ENCODE measurements around the gene SKP2. TPM values are rescaled to one million over a fixed set of nuclear protein-coding genes. Genes with fewer than 3 reads are reported as not detected.

Gene SKP2
- total RNA-seq, 2 donors from 2014 or later = 7.3 to 8.6 TPM

DNA sequence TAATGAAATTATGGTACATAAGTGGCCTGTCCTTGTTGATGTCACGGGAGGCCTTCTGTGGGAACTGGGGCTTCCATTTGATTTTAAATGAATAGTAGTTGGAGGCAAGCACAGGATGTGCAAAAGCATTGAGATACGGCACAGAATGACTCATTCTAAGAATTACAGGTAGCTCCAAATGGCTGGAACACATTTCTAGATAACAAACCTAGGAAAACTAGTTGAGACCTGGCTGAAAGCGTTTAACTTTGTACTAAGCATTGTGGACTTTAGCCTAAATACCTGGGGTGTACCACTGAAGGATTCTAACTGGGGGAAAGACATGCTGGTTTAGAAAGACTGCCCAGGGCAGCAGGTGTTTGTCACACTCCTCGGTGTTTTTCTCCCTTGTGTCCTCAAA lies 9.4 kb downstream of the SKP2 start:
- H3K36me3 ChIP-seq (replicated peaks in 1 of 2; ENCODE audit: insufficient read depth in 1 of 2, low read depth in 2 of 2) = peaks cover 0 to 4% of the 10 kb centered on the region in 2 donors
- no peak overlapping the region for H3K4me3 ChIP-seq
- intact Hi-C loops (cut with DNase I) = no loop called here
- H3K9me3 ChIP-seq = no peaks in the 10 kb centered on the region
- TF ChIP-seq POLR2A (IDR thresholded peaks at IDR 0.05) = no peak
- TF ChIP-seq, protein P1, sequence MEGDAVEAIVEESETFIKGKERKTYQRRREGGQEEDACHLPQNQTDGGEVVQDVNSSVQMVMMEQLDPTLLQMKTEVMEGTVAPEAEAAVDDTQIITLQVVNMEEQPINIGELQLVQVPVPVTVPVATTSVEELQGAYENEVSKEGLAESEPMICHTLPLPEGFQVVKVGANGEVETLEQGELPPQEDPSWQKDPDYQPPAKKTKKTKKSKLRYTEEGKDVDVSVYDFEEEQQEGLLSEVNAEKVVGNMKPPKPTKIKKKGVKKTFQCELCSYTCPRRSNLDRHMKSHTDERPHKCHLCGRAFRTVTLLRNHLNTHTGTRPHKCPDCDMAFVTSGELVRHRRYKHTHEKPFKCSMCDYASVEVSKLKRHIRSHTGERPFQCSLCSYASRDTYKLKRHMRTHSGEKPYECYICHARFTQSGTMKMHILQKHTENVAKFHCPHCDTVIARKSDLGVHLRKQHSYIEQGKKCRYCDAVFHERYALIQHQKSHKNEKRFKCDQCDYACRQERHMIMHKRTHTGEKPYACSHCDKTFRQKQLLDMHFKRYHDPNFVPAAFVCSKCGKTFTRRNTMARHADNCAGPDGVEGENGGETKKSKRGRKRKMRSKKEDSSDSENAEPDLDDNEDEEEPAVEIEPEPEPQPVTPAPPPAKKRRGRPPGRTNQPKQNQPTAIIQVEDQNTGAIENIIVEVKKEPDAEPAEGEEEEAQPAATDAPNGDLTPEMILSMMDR (IDR thresholded peaks at IDR 0.05) = no peak
- DNase-seq (no peak), ATAC-seq (no peak)
- no peaks in the 10 kb centered on the region for H3K27me3 ChIP-seq
- peak overlapping the region in 1 of 4 donors; percentile 23 for H3K27ac ChIP-seq
- WGBS, 2 donors = 90 to 93% methylated on average over 4 of the region's 4 CpGs
- H3K4me1 ChIP-seq = no peaks in the 10 kb centered on the region

DNA sequence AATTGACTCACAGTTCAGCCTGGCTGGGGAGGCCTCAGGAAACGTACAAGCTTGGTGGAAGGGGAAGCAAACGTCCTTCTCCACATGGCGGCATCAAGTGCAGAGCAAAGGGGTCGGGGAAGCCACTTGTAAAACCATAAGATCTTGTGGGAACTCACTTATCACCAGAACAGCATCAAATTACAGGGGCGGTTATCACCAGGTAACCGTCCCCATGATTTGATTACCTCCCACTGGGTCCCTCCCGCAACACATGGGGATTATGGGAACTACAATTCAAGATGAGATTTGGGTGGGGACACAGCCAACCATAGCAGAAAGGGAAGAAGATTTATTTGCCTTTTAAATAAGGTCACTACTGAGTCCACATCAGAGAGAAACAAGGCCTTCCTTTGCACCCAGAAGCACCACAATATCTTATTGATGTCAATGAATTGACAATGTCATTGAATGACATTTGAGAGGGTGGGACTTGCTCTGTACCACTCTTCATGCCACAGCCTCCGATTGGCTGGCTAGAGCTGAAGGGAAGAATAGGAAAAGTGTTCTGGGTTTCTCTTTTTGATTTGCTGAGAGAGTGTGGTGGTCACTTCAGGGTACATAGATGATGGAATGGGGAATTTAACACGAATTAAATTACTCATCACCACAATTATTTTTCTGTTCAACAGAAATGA lies 11.0 kb downstream of the SKP2 start:
- Histone ChIP-seq H3K27ac (no peak overlapping the region), H3K36me3 (replicated peaks in 1 of 2; ENCODE audit: insufficient read depth in 1 of 2, low read depth in 2 of 2) (peaks cover 0 to 6% of the 10 kb centered on the region in 2 donors), H3K4me3 (no peak overlapping the region), H3K4me1 (no peaks in the 10 kb centered on the region), H3K27me3 (no peaks in the 10 kb centered on the region), H3K9me3 (no peaks in the 10 kb centered on the region)
- DNase-seq (no peak), ATAC-seq (no peak)
- 88 to 90% methylated on average over 9 of the region's 9 CpGs for WGBS, 2 donors
- no peak for TF ChIP-seq POLR2A (IDR thresholded peaks at IDR 0.05)
- TF ChIP-seq, protein P1 (IDR thresholded peaks at IDR 0.05) = no peak
- intact Hi-C loops (cut with DNase I) = no loop called here

DNA sequence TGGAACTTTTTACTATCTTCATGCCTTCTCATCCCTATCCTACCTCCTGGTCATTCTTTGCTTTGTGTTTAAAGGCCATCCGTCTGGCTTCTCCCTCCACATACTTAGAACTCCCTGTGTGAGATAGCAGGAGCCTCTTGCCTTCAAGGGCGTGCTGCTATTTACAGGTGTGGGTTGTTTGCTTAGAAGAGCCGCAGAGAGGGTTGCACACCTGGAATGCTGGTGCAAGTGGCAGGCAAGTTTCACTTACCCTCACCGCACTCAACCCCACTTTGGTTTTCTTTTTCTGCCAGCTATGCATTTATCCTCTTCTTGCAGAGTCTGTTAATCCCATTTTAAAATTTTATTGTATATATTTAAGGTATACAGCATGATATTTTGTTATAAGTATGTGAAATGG lies 12.6 kb downstream of the SKP2 start:
- Histone ChIP-seq H3K27ac (no peak overlapping the region), H3K9me3 (no peaks in the 10 kb centered on the region), H3K4me1 (no peaks in the 10 kb centered on the region), H3K27me3 (no peaks in the 10 kb centered on the region), H3K4me3 (no peak overlapping the region), H3K36me3 (replicated peaks in 1 of 2; ENCODE audit: insufficient read depth in 1 of 2, low read depth in 2 of 2) (peaks cover 0 to 6% of the 10 kb centered on the region in 2 donors)
- intact Hi-C loops (cut with DNase I) = no loop called here
- 84 to 95% methylated on average over 4 of the region's 4 CpGs for WGBS, 2 donors
- ATAC-seq = no peak
- TF ChIP-seq, protein P1 (IDR thresholded peaks at IDR 0.05) = no peak
- TF ChIP-seq POLR2A (IDR thresholded peaks at IDR 0.05) = no peak
- no peak for DNase-seq

DNA sequence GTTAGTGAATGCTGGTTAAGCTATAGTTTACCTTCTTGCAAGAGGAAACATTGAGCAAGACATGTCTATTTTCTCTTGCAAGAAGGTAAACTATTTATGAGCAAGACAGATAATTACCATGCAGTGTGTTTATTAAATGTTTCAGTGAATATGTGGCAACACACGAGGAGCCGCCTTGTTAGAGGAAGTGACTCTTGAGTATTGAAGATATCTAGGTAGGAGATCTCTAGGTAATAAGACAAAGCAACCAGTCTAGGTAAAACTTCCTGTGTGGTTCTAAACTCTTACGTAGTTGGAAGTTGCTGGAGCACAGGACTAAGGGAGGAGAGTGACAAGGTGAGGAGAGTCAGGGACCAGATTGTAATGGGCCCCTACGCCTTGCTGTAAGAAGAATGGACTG lies 16.8 kb downstream of the SKP2 start:
- H3K27me3 ChIP-seq = no peaks in the 10 kb centered on the region
- H3K9me3 ChIP-seq = no peaks in the 10 kb centered on the region
- WGBS, 2 donors = 78 to 95% methylated on average over 4 of the region's 4 CpGs
- DNase-seq (no peak), ATAC-seq (no peak)
- intact Hi-C loops (cut with DNase I) = no loop called here
- H3K4me3 ChIP-seq = no peak overlapping the region
- no peak overlapping the region for H3K27ac ChIP-seq
- H3K36me3 ChIP-seq (replicated peaks in 1 of 2; ENCODE audit: insufficient read depth in 1 of 2, low read depth in 2 of 2) = peaks cover 0 to 9% of the 10 kb centered on the region in 2 donors
- no peaks in the 10 kb centered on the region for H3K4me1 ChIP-seq
- no peak for TF ChIP-seq POLR2A (IDR thresholded peaks at IDR 0.05)
- TF ChIP-seq, protein P1 (IDR thresholded peaks at IDR 0.05) = no peak

DNA sequence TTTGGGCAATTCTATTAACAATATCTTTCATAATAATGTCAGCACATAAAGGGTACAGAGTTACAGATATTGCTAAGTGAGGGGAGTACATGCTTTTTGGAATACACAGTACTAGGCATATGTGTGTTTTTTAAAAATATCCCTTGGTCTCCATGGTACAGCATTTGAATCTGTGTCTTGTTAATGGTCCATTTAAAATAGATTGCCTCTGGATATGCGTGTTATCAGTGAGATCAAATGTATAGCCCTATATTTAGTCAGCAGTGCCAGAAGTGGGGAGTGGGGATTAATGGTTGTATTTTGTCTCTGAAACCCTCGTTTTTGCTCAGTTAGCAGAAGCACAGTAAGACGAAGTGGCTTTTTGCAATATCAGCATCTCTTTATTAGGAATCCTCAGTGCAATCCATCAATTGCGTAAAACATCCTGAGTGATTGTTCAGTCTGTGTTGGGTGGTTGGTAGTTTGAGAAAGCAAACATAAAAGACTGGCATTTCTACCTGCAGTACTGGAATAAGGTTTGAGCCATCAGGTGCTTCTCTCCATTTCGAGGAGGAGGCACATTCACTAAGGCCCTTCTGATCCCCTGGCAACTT lies 19.0 kb downstream of the SKP2 start:
- H3K36me3 ChIP-seq (replicated peaks in 1 of 2; ENCODE audit: insufficient read depth in 1 of 2, low read depth in 2 of 2) = peaks cover 0 to 7% of the 10 kb centered on the region in 2 donors

More for the DNA sequence above, 19.0 kb downstream of the SKP2 start:
- H3K4me3 ChIP-seq = no peak overlapping the region
- no peak overlapping the region for H3K27ac ChIP-seq
- DNase-seq (no peak), ATAC-seq (no peak)
- H3K9me3 ChIP-seq = no peaks in the 10 kb centered on the region
- TF ChIP-seq, protein P1 (IDR thresholded peaks at IDR 0.05) = no peak
- no peak for TF ChIP-seq POLR2A (IDR thresholded peaks at IDR 0.05)
- intact Hi-C loops (cut with DNase I) = no loop called here
- no peaks in the 10 kb centered on the region for H3K27me3 ChIP-seq
- WGBS, 2 donors = 83 to 86% methylated on average over 5 of the region's 5 CpGs
- H3K4me1 ChIP-seq = no peaks in the 10 kb centered on the region
